ENCODE measurements around the gene TMEM139.

DNA sequence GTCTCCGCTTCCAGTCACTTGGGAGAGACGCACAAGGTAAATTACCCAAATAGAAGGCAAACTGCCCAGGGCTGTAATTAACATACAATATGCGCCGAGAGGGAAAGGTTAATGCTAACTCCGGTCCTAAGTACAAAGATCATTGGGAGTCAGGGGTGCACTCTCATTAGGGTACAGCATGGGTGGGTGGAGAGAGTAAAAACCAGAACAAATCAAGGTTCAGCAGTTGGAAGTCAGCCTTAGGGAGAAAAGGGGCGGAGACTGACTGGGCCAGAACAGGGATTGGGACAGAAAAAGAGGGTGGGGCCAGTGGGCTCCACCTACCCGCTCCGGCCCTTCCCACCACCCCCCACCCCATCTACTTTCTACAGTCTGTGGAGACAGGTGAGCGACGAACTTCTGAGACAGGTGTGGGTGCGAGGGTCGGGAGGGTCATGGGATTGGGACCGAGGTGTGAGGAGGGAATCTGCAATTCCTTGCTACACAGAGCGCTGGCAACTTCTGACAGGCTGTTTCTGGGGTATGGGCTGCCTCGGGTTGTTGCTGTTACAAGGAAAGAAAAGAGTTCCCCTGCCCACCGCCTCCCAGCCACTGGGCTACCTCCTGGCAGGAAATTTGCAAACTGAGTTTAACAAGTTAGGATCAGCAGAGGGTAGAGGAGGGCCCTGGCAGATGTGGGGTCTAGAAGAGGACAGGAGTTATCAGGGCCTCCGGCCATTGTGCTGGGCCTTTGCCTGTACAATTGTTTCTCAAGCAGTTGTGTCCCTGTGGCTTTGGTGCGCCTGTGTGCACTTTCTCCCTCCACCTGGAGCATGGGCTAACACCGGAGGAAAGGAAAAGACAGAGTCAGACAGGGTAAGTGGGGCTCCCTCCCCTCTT lies at the start of gene TMEM139:
- no peak for TF ChIP-seq NFIC (IDR thresholded peaks at IDR 0.05; ENCODE audit: low read depth, low read length)
- TF ChIP-seq, protein P1, sequence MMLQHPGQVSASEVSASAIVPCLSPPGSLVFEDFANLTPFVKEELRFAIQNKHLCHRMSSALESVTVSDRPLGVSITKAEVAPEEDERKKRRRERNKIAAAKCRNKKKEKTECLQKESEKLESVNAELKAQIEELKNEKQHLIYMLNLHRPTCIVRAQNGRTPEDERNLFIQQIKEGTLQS (IDR thresholded peaks at IDR 0.05; ENCODE audit: borderline replicate concordance, extremely low read depth, low read depth, low read length): no peak

All from GM12878 (cell line).